ENCODE results near the gene MCAM.

- TF ChIP-seq GATA2 (IDR thresholded peaks at IDR 0.05; ENCODE audit: low read depth, low read length) (no peak), GATA3 (IDR thresholded peaks at IDR 0.05; ENCODE audit: low read depth, low read length) (no peak)
Measured at GRCh38 chr11:119345685-119346084, 28.8 kb upstream of the MCAM start.

All from SH-SY5Y (cell line).